ENCODE measurements around the gene LDB3. TPM values are rescaled to one million over a fixed set of nuclear protein-coding genes. Genes with fewer than 3 reads are reported as not detected.

LDB3 gene
- total RNA-seq, 2 donors from 2014 or later = not detected

DNA sequence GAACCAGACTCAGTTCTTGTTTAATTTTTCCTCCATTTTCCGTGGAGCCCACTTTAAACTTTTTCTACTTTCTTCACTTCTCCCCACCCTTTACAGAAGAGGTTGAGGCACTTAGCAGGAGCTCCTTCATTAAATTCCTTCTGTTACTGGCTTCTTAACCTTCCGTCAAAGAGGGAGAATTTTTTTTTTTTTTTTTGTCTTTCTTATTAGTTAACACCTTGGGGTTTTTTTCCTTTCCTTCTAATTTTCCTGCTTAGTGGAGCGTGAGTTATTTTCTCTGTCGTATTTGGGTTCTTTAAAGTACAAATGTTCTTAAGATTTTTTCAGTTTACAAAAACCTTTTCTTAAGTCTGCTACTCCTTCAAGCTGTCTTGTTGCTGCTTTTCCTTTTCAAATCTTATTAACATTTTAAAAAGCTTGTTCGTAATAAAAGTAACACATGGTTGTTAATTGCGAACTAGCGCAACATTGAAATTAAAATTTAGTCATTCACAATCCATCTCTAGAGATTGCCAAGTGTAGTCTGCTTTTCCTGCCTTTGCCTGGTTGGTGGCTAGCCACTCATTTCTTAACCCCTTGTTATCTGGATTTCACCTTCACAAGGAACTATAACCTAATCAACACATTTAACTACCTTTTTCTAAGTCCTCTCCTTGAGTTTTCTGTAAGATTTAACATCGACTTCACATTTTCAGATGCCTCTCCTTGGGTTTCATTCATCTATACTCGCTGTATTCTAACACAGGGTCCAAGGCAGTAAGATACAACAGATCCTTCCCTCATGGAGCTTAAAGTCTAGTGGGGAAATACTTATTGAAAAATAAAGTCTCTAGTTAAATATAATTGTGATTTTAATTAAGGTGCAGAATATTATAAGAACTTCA lies 90.1 kb downstream of the LDB3 start:
- H3K27ac Mint-ChIP-seq = peak overlapping the region; percentile 1 to 40
- H3K27me3 Mint-ChIP-seq = peaks cover 18 to 29% of the 10 kb centered on the region in 2 donors
- H3K9me3 Mint-ChIP-seq = no peaks in the 10 kb centered on the region
- peak overlapping the region; percentile 89 for H3K4me3 Mint-ChIP-seq
- ATAC-seq (no peak), DNase-seq (ENCODE audit: low spot score) (no peak)
- H3K36me3 Mint-ChIP-seq = peaks cover 10% of the 10 kb centered on the region
- H3K4me1 Mint-ChIP-seq (ENCODE audit: low read depth in 2 of 2) = peaks cover 29 to 37% of the 10 kb centered on the region in 2 donors

DNA sequence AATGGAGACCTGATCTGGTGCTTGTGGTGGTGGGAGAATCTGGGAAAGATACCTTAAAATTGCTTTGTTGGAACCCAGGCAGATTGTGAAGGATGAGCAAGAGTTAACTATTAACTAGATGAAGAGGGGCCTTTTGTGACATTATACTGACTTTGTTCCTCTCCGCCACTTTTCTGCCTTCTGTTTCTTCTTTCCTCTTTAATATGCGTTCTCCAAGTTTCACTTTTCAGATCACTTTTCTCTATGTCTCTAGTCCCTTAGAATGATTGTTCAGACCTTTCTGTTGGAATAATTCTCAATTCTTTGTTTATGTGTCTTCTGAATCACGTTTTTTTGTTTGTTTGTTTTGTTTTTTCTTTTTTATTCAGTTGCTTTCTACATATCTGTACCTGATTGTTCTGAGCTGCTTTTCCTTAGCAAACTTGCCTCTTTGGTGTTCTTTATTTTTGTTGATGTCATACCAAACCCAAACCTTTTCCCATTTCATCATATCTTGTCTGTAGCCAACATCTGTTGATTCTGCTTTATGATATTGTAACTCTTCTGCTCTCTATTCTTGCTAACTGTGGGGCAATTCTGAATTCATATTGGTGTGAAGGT lies 90.9 kb downstream of the LDB3 start:
- H3K27me3 Mint-ChIP-seq = peaks cover 18 to 29% of the 10 kb centered on the region in 2 donors
- H3K9me3 Mint-ChIP-seq = no peaks in the 10 kb centered on the region
- H3K27ac Mint-ChIP-seq = no peak overlapping the region
- DNase-seq (ENCODE audit: low spot score) (no peak), ATAC-seq (no peak)
- peaks cover 27 to 37% of the 10 kb centered on the region in 2 donors for H3K4me1 Mint-ChIP-seq (ENCODE audit: low read depth in 2 of 2)
- H3K4me3 Mint-ChIP-seq = no peak overlapping the region
- peaks cover 10% of the 10 kb centered on the region for H3K36me3 Mint-ChIP-seq

GRCh38 chr10:86763404-86763803 lies 95.1 kb downstream of the LDB3 start:
- Mint-ChIP-seq H3K27me3 (peaks cover 13 to 23% of the 10 kb centered on the region in 2 donors), H3K36me3 (peaks cover 3% of the 10 kb centered on the region), H3K9me3 (no peaks in the 10 kb centered on the region), H3K27ac (no peak overlapping the region), H3K4me1 (ENCODE audit: low read depth in 2 of 2) (peaks cover 13% of the 10 kb centered on the region in 2 donors), H3K4me3 (no peak overlapping the region)
- no peak for ATAC-seq
- DNase-seq (ENCODE audit: low spot score) = no peak

DNA sequence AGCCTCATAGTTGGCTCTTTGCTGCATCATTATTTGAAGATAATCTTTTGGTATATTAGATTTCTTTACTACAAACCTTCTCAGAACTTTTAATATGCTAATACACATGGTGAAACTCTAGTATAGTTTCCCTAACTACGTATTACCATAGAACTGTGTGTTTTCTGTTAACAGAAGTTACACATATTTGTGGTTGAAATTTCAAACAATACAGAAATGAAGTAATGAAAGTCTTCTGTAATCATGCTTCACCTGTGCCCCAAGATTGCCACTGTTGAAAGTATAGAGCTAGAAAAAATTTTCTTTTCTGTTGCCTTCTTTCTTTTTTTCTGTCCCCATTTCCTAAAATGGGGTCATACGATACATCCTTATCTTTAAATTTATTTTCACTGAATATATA lies 97.2 kb downstream of the LDB3 start:
- Mint-ChIP-seq H3K27me3 (peaks cover 0 to 8% of the 10 kb centered on the region in 2 donors), H3K9me3 (no peaks in the 10 kb centered on the region)
- no peak for ATAC-seq

GRCh38 chr10:86768412-86769062 lies 100.2 kb downstream of the LDB3 start:
- H3K4me3 Mint-ChIP-seq = no peak overlapping the region
- ATAC-seq (no peak), DNase-seq (ENCODE audit: low spot score) (no peak)
- H3K27me3 Mint-ChIP-seq = peaks cover 0 to 3% of the 10 kb centered on the region in 2 donors
- no peaks in the 10 kb centered on the region for H3K36me3 Mint-ChIP-seq
- no peak overlapping the region for H3K27ac Mint-ChIP-seq
- H3K4me1 Mint-ChIP-seq (ENCODE audit: low read depth in 2 of 2) = peaks cover 0 to 5% of the 10 kb centered on the region in 2 donors
- no peaks in the 10 kb centered on the region for H3K9me3 Mint-ChIP-seq

More for the DNA sequence above, 97.2 kb downstream of the LDB3 start:
- no peak overlapping the region for H3K4me3 Mint-ChIP-seq
- H3K36me3 Mint-ChIP-seq = no peaks in the 10 kb centered on the region
- H3K27ac Mint-ChIP-seq = no peak overlapping the region
- peaks cover 0 to 5% of the 10 kb centered on the region in 2 donors for H3K4me1 Mint-ChIP-seq (ENCODE audit: low read depth in 2 of 2)
- no peak for DNase-seq (ENCODE audit: low spot score)

GRCh38 chr10:86769991-86770390 lies 101.7 kb downstream of the LDB3 start:
- no peak overlapping the region for H3K4me3 Mint-ChIP-seq
- DNase-seq (ENCODE audit: low spot score) (no peak), ATAC-seq (no peak)
- H3K4me1 Mint-ChIP-seq (ENCODE audit: low read depth in 2 of 2) = peaks cover 0 to 9% of the 10 kb centered on the region in 2 donors
- H3K27ac Mint-ChIP-seq = no peak overlapping the region
- H3K9me3 Mint-ChIP-seq = no peaks in the 10 kb centered on the region
- H3K27me3 Mint-ChIP-seq = no peaks in the 10 kb centered on the region
- no peaks in the 10 kb centered on the region for H3K36me3 Mint-ChIP-seq

DNA sequence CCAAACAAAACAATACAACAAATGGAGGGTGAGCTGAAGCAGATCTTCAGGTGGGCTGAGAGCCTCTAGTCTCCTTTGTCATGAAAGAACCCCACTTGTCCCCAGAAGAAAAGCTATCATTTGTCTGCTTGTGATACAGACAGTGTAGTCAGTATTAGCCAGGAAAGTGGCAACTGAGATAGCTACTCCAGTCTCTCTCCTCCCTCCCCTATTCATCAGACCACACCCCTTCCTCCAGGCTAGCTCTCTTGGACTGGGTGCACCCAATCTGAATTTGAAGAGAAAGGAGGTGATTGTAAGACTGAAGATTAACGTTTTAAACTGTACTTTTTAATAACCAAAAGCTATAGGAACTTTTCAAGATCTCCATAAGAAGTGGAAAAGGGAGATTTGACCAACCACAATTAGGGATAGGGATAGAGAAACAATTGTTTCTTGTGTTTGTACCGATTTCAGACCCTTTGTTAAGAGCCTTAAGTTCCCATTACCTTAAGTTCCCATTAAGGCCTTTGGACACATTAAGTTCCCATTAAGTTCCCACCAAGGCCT lies 102.2 kb downstream of the LDB3 start:
- ATAC-seq (no peak), DNase-seq (ENCODE audit: low spot score) (no peak)
- Mint-ChIP-seq H3K9me3 (no peaks in the 10 kb centered on the region), H3K27me3 (no peaks in the 10 kb centered on the region), H3K36me3 (no peaks in the 10 kb centered on the region), H3K4me1 (ENCODE audit: low read depth in 2 of 2) (peaks cover 0 to 14% of the 10 kb centered on the region in 2 donors), H3K4me3 (no peak overlapping the region), H3K27ac (no peak overlapping the region)

GRCh38 chr10:86773498-86773897 lies 105.2 kb downstream of the LDB3 start:
- H3K4me1 Mint-ChIP-seq (ENCODE audit: low read depth in 2 of 2) = peaks cover 0 to 18% of the 10 kb centered on the region in 2 donors

GRCh38 chr10:86775056-86775869 lies 107.0 kb downstream of the LDB3 start:
- Mint-ChIP-seq H3K36me3 (no peaks in the 10 kb centered on the region), H3K9me3 (no peaks in the 10 kb centered on the region), H3K4me1 (ENCODE audit: low read depth in 2 of 2) (peaks cover 0 to 18% of the 10 kb centered on the region in 2 donors), H3K4me3 (no peak overlapping the region), H3K27ac (no peak overlapping the region), H3K27me3 (no peaks in the 10 kb centered on the region)
- DNase-seq (ENCODE audit: low spot score) (no peak), ATAC-seq (peak in 1 of 2 donors; percentile 61)

More at GRCh38 chr10:86773498-86773897, 105.2 kb downstream of the LDB3 start:
- Mint-ChIP-seq H3K27me3 (no peaks in the 10 kb centered on the region), H3K36me3 (no peaks in the 10 kb centered on the region), H3K27ac (no peak overlapping the region), H3K4me3 (no peak overlapping the region), H3K9me3 (no peaks in the 10 kb centered on the region)
- ATAC-seq (no peak), DNase-seq (ENCODE audit: low spot score) (no peak)

- Mint-ChIP-seq H3K36me3 (no peaks in the 10 kb centered on the region), H3K27ac (no peak overlapping the region), H3K4me1 (ENCODE audit: low read depth in 2 of 2) (peaks cover 0 to 18% of the 10 kb centered on the region in 2 donors), H3K4me3 (no peak overlapping the region), H3K27me3 (no peaks in the 10 kb centered on the region), H3K9me3 (no peaks in the 10 kb centered on the region)
- ATAC-seq = no peak
- no peak for DNase-seq (ENCODE audit: low spot score)
These were observed 107.5 kb downstream of the LDB3 start for GRCh38 chr10:86775870-86776180.

DNA sequence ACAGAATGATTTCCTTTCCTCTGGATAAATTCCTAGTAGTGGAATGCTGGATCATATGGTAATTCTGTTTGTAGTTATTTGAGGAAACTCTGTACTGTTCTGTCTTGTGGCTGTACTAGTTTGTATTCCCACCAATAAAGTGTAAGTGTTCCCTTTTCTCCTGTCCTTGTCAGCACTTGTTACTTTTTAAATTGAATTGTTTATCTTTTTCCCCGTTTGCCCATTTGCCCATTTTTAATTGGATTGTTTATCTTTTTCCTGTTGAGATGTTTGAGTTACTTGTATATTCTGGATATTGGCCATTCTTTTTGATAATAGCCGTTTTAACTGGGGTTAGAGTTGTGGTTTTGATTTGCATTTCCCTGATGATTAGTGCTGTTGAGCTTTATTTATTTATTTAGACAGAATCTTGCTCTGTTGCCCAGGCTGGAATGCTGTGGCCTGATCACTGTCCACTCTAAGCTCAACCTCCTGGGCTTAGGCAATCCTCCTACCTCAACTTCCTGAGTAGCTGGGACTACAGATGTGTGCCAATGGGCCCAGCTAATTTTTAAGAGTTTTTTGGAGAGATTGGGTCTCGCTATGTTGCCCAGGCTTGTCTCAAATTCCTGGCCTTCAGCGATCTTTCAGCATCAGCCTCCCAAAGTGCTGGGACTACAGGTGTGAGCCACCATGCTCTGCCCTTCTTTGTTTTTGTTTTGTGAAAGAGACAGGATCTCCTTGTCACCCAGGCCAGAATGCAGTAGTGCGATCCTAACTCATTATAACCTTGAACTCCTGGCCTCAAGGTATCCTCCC lies 111.1 kb downstream of the LDB3 start:
- Mint-ChIP-seq H3K4me3 (no peak overlapping the region), H3K27ac (no peak overlapping the region), H3K27me3 (peaks cover 0 to 3% of the 10 kb centered on the region in 2 donors), H3K4me1 (ENCODE audit: low read depth in 2 of 2) (peaks cover 10 to 36% of the 10 kb centered on the region in 2 donors), H3K9me3 (no peaks in the 10 kb centered on the region), H3K36me3 (no peaks in the 10 kb centered on the region)
- no peak for ATAC-seq
- DNase-seq (ENCODE audit: low spot score) = no peak

DNA sequence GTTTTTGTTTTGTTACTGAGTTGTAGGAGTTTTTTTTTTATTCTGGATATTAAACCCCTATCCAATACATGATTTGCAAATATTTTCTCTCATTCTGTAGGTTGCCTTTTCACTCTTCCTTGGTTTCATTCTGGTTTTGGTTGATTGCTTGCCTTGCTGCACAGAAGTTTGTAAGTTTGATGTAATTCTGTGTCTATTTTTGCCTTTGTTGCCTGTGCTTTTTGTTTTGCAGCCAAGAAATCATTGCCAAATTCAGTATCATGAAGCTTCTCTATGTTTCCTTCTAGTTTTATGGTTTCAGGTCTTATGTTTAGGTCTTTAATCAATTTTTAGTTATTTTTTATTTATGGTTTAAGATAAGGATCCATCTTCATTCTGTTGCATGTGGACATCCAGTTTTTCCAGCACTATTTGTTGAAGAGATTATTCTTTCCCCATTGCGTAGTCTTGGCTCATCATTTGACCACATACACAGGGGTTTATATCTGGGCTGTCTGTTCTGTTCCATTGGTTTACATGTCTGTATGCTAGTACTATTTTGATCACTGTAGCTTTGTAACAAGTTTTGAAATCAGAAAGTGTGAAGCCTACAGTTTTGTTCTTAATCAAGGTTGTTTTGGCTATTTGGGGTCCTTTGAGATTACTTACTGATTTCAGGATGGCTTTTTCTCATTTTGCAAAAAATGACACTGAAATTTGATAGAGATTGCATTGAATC lies 114.5 kb downstream of the LDB3 start:
- Mint-ChIP-seq H3K27me3 (peaks cover 0 to 6% of the 10 kb centered on the region in 2 donors), H3K36me3 (peaks cover 7% of the 10 kb centered on the region), H3K27ac (no peak overlapping the region), H3K9me3 (peaks cover 4% of the 10 kb centered on the region), H3K4me3 (peak overlapping the region; percentile 30), H3K4me1 (ENCODE audit: low read depth in 2 of 2) (peaks cover 10 to 35% of the 10 kb centered on the region in 2 donors)
- no peak for DNase-seq (ENCODE audit: low spot score)
- peak; percentile 67 to 93 for ATAC-seq

All from natural killer cell treated with Interleukin-12 subunit alpha and Interleukin-12 subunit beta and Interleukin-15 and Interleukin-18, amount 100 ng/mL, for 72 hours (primary cell).